Lower leg skin (tissue), 4 donors: ENCODE results near the gene RAP1GDS1. TPM values are rescaled to one million over a fixed set of nuclear protein-coding genes. Genes with fewer than 3 reads are reported as not detected.
"Not testable (repeated sequence)": the region's sequence is repeated elsewhere in the genome, so short reads cannot be mapped to it uniquely, and the experiment has no call there.

ENCODE experiments used
- DNase-seq, 2 donors: peaks; one replicate each; pipeline ENCODE4 v3.0.0-alpha.2; 2019; ENCODE audit warnings: low spot score in 2 of 2
- H3K4me3 ChIP-seq: fragments of 200-600 bp; sonication (generic); 2 replicates; pipeline ENCODE4 v1.5.1; 2017; ENCODE audit warnings: mild to moderate bottlenecking, low read depth; ENCODE audit not compliant: poor library complexity, severe bottlenecking
- POLR2A ChIP-seq, 2 donors: fragments of 450-650 bp; IDR thresholded peaks; one replicate each; pipeline ENCODE4 v1.6.1; 2016 to 2017; ENCODE audit warnings: antibody characterized with exemption in 2 of 2, mild to moderate bottlenecking in 1 of 2, moderate library complexity in 1 of 2
- WGBS, 2 donors: methylation state at CpG; one replicate each; pipeline ENCODE4 v1.1.5; 2018; 5-methylcytosine and 5-hydroxymethylcytosine counted together
- intact Hi-C: fragments of 100-400 bp; cut with DNase I; formaldehyde crosslinking; loops from one replicate; pipeline ENCODE4 v1.15.0; 2023; ENCODE audit warnings: low total_unique reads
- total RNA-seq, 4 donors: library from RNA; depleted of rRNA; stranded (reverse); fragments of >200 nt; gene quantifications; one replicate each; pipeline ENCODE4 v1.1.0, GENCODE V29; 2016
- TF ChIP-seq, protein P1 (sequence below), 3 donors: fragments of 450-650 bp; IDR thresholded peaks; one replicate each; pipeline ENCODE4 v1.5.1; 2016; ENCODE audit warnings: antibody characterized with exemption in 3 of 3, mild to moderate bottlenecking in 3 of 3, moderate library complexity in 2 of 3

RAP1GDS1 gene
- total RNA-seq, 4 donors from 2014 or later: 24.1 to 29.2 (median 26.5) TPM

DNA sequence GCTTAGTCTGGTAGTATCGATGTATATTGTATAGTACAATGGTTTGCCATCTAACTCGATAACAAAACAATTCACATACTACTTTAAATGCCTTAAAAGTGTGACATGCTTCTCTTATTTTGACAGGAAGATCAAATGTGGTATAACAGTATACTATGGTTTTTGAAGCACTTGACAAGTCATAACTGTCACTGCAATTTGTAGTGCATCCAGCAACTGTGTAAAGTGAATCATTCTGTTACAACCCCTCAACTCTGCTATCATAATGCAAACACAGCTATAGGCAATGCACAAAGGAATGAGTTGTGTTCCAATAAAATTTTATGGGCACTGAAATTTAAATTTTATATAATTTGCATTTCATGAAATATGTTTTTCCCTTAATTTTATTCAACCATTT lies 14.0 kb downstream of the RAP1GDS1 start:
- TF ChIP-seq, protein P1, sequence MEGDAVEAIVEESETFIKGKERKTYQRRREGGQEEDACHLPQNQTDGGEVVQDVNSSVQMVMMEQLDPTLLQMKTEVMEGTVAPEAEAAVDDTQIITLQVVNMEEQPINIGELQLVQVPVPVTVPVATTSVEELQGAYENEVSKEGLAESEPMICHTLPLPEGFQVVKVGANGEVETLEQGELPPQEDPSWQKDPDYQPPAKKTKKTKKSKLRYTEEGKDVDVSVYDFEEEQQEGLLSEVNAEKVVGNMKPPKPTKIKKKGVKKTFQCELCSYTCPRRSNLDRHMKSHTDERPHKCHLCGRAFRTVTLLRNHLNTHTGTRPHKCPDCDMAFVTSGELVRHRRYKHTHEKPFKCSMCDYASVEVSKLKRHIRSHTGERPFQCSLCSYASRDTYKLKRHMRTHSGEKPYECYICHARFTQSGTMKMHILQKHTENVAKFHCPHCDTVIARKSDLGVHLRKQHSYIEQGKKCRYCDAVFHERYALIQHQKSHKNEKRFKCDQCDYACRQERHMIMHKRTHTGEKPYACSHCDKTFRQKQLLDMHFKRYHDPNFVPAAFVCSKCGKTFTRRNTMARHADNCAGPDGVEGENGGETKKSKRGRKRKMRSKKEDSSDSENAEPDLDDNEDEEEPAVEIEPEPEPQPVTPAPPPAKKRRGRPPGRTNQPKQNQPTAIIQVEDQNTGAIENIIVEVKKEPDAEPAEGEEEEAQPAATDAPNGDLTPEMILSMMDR (IDR thresholded peaks at IDR 0.05): no peak
- no peak for TF ChIP-seq POLR2A (IDR thresholded peaks at IDR 0.05)
- H3K4me3 ChIP-seq: no peak overlapping the region
- intact Hi-C loops: no loop called here
- 83 to 87% methylated on average over 2 of the region's 2 CpGs for WGBS, 2 donors
- DNase-seq: no peak

- no peak overlapping the region for H3K4me3 ChIP-seq
- intact Hi-C loops: no loop called here
- TF ChIP-seq POLR2A (IDR thresholded peaks at IDR 0.05): no peak
- TF ChIP-seq, protein P1 (IDR thresholded peaks at IDR 0.05): no peak
- WGBS, 2 donors: 56 to 61% methylated on average over 3 of the region's 3 CpGs
- no peak for DNase-seq
These were observed 22.3 kb downstream of the RAP1GDS1 start for GRCh38 chr4:98283219-98284189.

- 87 to 89% methylated on average over 3 of the region's 3 CpGs for WGBS, 2 donors
- no peak overlapping the region for H3K4me3 ChIP-seq
- intact Hi-C loops: no loop called here
- TF ChIP-seq POLR2A (IDR thresholded peaks at IDR 0.05): no peak
- TF ChIP-seq, protein P1 (IDR thresholded peaks at IDR 0.05): no peak
- DNase-seq: no peak
These were observed 23.5 kb downstream of the RAP1GDS1 start for GRCh38 chr4:98284640-98285046.

DNA sequence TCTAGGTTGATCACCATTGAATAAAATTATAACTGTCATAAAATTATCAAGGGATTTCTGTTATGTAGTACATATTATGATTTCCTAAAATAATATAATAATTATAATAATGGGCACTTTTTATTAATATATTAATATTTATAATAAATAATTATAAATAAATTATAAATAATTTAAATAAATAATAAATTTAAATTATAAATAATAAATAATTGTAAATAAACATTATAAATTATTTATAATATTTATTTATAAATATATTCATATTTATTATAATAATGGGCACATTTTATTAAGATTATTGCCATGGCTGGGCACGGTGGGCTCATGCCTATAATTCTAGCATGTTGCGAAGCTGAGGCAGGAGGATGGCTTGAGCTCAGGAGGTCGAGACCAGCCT lies 24.5 kb downstream of the RAP1GDS1 start:
- intact Hi-C loops: no loop called here
- 93 to 97% methylated on average over 3 of the region's 3 CpGs for WGBS, 2 donors
- no peak overlapping the region for H3K4me3 ChIP-seq
- TF ChIP-seq, protein P1 (IDR thresholded peaks at IDR 0.05): no peak
- no peak for TF ChIP-seq POLR2A (IDR thresholded peaks at IDR 0.05)
- DNase-seq: no peak

GRCh38 chr4:98287328-98287727 lies 26.1 kb downstream of the RAP1GDS1 start:
- intact Hi-C loops: no loop called here
- no peak overlapping the region for H3K4me3 ChIP-seq
- no peak for DNase-seq
- TF ChIP-seq, protein P1 (IDR thresholded peaks at IDR 0.05): no peak
- TF ChIP-seq POLR2A (IDR thresholded peaks at IDR 0.05): no peak

GRCh38 chr4:98288671-98289070 lies 27.5 kb downstream of the RAP1GDS1 start:
- WGBS, 2 donors: 81 to 86% methylated on average over 3 of the region's 3 CpGs
- intact Hi-C loops, H3K4me3 ChIP-seq, DNase-seq: not testable (repeated sequence)
